Stimulated activated CD8-positive, alpha-beta memory T cell treated with anti-CD3 and anti-CD28 coated beads, Interleukin-4, amount 100 ng/mL, for 4 hours (primary cell): ENCODE results near the gene GMCL2.
"Not testable (repeated sequence)": the region's sequence is repeated elsewhere in the genome, so short reads cannot be mapped to it uniquely, and the experiment has no call there.

ENCODE experiments used
- DNase-seq, 2 donors: peaks; one replicate each; pipeline ENCODE4 v3.0.0-alpha.2; 2020; ENCODE audit warnings: low read depth in 2 of 2, low spot score in 1 of 2

Gene GMCL2, protein sequence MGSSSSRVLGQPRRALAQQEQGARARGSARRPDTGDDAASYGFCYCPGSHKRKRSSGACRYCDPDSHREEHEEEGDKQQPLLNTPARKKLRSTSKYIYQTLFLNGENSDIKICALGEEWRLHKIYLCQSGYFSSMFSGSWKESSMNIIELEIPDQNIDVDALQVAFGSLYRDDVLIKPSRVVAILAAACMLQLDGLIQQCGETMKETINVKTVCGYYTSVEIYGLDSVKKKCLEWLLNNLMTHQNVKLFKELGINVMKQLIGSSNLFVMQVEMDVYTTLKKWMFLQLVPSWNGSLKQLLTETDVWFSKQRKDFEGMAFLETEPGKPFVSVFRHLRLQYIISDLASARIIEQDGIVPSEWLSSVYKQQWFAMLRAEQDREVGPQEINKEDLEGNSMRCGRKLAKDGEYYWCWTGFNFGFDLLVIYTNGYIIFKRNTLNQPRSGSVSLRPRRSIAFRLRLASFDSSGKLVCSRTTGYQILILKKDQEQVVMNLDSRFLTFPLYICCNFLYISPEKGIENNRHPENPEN

DNA sequence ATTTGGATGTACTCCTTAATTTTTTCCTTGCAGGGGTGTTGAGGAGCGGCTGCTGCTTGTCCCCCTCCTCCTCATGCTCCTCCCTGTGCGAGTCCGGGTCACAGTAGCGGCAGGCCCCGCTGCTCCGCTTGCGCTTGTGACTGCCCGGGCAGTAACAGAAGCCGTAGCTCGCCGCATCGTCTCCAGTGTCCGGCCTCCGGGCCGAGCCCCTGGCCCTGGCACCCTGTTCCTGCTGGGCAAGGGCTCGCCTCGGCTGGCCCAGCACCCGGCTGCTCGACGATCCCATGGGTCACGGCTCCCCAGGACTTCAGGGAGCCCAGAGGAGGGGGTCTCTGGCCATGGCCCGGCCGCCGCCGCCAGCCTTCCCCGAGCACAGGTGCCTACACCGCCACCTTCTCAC is at the start of gene GMCL2:
Gene GMCL2 (minus strand): TSS at position 358 of the 400 bp plus-strand sequence. CDS start 72 bp downstream, at position 286.
- DNase-seq = no peak

- no peak for DNase-seq
Observed at GRCh38 chr5:178236679-178237078, 49.5 kb upstream of the GMCL2 start.

DNA sequence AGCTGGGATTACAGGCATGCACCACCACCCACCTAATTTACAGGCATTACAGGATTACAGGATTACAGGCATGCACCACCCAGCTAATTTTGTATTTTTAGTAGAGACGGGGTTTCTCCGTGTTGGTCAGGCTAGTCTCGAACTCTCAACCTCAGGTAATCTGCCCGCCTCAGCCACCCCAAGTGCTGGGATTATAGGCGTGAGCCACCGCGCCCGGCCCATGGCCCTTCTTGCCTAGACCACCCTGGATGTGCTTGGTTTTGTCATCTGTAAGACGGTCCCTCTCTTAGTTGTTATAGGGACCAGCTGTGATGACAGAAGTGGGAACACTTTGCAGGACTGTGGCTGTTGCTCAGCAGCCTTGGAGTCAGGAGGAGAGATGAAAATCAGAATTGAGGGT is 49.0 kb upstream of the GMCL2 start:
- no peak for DNase-seq

DNA sequence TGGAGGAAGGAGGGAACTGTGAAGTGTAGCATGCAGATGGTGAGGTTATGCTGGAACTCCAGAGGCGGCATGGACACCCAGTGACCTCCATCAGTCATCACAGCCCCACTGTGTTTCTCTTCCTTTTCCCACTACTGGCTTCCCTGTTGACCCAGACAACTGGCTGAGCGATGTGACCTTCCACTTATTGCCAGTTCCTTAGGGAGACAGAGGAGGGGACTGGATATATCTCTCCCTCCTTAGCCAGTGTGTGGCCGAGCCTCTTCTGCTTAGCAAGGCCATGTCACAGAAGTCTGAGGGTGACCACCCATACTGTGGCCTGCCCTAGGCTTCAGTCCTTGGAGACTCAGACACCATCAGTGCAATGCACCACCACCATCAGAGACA is 48.4 kb upstream of the GMCL2 start:
- DNase-seq = no peak

GRCh38 chr5:178234750-178235587 is 47.8 kb upstream of the GMCL2 start:
- DNase-seq = peak; percentile 49 to 76

- no peak for DNase-seq
Observed at GRCh38 chr5:178234121-178234749, 47.1 kb upstream of the GMCL2 start.

DNA sequence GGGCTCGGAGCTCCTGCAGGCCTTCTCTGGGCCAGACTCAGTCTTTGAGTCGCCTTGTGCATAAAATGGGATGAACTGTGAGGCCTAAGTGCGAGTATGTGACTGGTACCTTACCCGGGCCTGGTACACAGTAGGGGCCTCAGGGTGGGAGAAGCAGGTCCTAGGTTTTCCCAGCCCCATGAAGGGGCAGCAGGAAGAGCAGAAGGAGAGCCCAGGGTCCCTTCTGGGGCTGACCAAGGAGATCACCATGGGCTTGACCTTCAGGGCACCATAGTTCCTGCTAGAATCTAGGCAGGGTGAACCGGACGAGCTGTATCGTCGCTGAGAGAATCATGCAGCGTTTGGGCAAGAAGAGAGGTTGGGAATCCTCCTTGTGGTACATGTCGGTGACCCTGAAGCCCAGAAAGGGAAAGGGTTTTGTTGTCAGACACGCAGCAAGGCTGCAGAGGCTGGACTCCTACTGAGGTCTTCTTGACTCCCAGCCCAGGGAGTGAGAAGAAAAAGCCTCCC is 45.8 kb upstream of the GMCL2 start:
- DNase-seq = no peak

GRCh38 chr5:178232124-178232919 is 45.2 kb upstream of the GMCL2 start, which contains the start of gene PHYKPL:
Gene PHYKPL, minus strand, starts transcription at chr5:178232802. Its CDS starts 252 bp downstream, at chr5:178232550.
- DNase-seq = peak in 1 of 2 donors; percentile 30

DNA sequence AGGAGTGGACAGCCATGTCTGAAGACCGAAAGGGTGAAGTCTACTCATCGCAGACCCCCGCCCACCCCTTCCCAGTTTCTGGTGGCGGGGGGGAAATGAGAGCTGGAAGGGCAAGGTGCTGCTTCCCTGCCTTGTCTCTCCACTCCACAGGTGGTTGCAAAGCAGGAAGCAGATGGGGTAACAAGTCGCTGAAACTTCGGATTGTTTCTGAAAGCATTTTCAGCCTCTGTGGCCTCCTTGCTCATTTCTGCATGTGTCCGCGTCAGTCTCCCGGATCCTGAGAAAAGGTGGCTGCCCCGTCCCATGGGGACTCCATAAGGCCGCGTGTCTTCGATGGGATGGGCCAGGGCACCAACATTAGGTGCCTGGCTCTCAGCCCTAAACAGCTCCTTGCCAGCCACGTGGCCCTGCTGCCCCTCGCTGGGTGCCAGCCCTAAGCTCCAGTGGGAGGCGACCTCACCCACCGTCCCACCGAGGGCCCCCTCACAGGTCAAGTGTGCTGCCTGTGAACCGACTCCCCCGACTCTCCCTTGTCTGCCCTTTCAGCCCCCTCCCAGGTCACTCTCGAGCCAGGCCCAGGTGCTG is 44.5 kb upstream of the GMCL2 start:
- DNase-seq = no peak

- no peak for DNase-seq
Observed at GRCh38 chr5:178230879-178231538, 43.8 kb upstream of the GMCL2 start.

DNA sequence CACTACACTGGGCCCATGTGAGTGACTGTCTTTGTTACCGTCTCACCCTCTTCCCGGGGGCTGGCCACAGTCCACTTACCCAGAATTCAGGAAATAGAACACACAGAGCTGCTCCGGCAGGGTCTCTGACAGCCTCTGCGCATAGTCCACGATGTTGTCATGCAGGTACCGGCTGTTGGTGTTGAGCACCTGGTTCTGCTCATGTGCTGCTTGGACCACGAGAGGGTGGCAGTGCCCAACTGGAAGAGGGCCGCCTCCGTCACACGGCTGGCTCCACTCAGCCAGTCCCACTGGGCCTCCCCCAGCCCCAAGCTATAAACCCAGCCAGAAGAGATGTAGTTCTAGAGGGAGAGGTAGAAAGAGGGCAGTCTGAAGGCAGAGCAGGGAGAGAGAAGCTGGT is 42.7 kb upstream of the GMCL2 start:
- DNase-seq = no peak

- DNase-seq = not testable (repeated sequence)
Observed at GRCh38 chr5:178229111-178229510, 41.9 kb upstream of the GMCL2 start.

GRCh38 chr5:178228609-178229008 is 41.4 kb upstream of the GMCL2 start:
- no peak for DNase-seq

DNA sequence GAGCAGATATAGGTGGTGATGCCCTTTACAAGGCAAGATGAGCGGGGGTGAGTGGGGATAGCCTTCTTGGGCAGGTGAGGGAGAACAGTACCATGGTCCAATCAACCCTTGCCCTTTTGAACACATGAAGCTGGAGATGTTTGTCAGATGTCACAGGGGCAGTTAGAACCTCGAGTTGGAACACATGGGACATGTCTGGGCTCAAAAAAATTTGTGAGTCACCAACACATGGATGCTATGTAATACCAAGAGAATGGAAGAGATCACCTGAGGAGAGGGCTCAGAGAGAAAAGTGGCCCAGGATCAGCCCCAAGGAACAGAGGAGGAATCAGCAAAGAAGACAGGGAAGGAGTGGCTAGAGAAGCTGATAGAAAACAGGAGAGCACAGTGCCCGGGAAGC is 40.8 kb upstream of the GMCL2 start:
- DNase-seq = no peak

- DNase-seq = no peak
Observed at GRCh38 chr5:178227138-178227659, 40.0 kb upstream of the GMCL2 start.

GRCh38 chr5:178225174-178225573 is 38.0 kb upstream of the GMCL2 start:
- no peak for DNase-seq

GRCh38 chr5:178224403-178224802 is 37.2 kb upstream of the GMCL2 start:
- DNase-seq = no peak

DNA sequence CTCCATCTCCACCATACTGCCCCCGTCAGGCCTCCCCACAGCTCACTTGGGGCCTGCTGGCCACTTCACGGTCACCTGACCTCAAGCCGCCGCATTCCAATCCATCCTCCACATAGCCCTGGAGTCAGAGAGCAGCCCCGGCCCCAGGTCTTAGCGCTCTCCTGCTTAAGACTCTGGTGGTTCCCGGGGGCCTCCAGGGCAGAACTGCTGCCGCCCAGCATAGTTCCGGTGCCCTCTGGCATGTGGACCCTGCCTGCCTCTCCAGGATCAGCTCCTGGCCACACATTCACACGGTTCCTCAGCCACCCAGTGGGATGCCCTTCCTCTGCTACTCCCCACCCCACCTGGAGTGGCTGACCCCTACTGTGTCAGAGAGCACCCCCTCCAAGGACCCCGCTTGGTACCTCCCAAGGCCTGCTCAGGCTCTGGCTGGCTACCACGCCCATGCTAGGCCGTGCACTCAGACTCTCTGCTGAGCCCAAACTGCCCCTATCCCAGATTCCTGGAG is 36.7 kb upstream of the GMCL2 start:
- no peak for DNase-seq

GRCh38 chr5:178223196-178223773 is 36.1 kb upstream of the GMCL2 start:
- no peak for DNase-seq
